ENCODE measurements around the gene QSOX1.

The QSOX1 gene

DNA sequence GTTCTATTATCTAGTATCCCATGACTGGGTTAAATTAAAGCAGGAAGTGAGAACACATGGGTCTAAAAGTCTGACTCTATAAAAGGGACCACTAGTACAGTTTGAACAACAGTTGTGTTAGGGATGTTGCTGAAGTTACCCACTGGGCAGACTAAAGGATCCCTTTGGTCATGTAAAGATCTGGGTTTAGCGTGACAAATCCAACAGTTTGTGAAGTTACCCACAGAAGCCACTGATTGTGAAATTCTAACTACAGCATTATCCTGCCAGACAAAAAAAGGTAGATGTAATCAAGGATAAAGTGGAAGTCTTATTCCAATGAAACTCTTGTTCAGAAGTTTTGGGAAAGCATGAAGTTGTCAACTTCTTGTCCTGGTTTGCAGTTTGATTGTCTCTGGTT is 5.7 kb downstream of the QSOX1 start:
- no peak for TF ChIP-seq CTCF (IDR thresholded peaks at IDR 0.05; ENCODE audit: control insufficient read depth, extremely low read depth, insufficient read depth)
- H3K4me3 ChIP-seq (ENCODE audit: low read depth, low read length), result no peak overlapping the region
- DNase-seq (ENCODE audit: low read depth), result no peak

DNA sequence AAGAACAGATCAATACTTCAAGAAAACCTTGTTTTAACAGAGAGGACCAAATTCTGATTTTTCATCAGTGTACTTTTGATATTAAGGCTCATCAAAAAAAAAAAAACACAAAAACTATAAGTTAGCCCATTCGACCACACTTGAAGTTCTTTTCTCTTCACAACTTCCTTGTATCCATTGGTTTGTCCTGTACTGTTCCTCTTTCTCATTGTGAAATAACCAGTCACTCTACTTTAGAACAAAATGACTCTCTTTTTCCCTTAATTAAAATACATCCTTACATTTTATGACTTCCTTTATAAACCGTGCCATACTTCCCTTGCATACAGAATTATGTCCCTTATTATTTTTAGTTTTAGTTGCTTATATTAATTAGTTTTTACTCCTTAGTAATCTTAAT is 8.4 kb downstream of the QSOX1 start:
- H3K4me3 ChIP-seq (ENCODE audit: low read depth, low read length), result no peak overlapping the region
- TF ChIP-seq CTCF (IDR thresholded peaks at IDR 0.05; ENCODE audit: control insufficient read depth, extremely low read depth, insufficient read depth), result no peak
- DNase-seq (ENCODE audit: low read depth), result no peak

DNA sequence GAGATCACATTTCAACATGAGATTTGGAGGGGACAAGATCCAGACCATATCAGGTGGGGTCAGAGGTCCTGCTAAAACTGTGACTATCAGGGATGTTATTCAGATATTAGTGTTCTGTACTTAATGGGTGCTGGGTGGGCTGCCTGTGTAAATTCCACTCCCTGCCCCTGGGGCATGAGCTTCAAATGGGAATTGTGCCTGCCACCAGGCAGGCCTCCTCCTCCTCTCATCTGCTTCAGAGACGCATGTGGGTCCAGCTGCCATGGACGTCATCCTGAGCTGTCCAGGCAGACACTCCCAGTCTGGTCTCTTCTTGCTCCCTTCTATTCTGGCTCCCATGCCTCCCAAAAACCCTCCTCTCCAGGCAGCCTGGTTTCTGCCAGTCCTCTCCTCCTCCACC is 10.4 kb downstream of the QSOX1 start:
- DNase-seq (ENCODE audit: low read depth), result no peak
- no peak for TF ChIP-seq CTCF (IDR thresholded peaks at IDR 0.05; ENCODE audit: control insufficient read depth, extremely low read depth, insufficient read depth)
- no peak overlapping the region for H3K4me3 ChIP-seq (ENCODE audit: low read depth, low read length)

DNA sequence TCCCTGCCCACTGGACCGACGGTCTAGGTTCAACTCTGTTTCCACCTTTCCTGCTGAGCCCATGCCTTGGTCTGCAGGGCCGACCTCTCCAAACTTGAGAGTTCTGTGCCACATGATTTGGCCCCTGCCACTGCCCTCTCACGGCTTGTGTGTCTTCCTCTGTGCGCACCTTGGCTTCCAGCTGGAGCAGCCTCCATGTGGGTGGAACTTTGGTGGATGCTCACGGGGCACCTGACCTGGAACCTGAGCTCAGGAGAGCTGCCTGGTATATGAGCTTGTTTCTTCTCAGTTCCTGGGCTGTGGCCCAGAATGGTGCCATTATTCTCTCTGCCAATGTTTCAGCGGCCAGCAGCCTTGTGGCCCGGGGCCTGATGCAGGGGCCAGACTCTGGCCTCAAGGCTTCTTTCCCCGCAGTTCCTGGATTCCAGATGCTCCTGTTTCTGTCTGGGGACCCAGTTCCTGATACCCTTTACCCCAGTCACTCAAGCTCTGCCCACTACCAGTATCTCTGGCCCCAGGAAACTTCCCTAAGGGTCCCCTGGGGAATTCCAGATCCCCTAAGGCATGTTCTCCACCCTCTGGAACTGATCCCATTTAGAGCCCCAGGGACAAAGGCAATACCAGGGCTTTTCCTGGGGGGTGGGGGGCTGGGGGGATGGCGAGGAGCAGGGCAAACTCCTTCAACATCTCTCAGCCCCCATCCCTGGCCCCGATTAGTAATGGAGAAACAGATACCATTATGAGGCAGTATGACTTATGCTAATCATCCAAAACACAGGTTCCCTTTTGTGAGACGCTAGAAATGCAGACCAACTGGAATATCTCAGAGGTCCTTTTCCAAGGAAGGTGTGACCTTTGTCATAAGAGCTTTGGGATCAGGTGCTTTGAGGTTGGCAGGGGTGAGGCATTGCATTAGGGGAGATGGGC is 11.1 kb downstream of the QSOX1 start:
- TF ChIP-seq CTCF (IDR thresholded peaks at IDR 0.05; ENCODE audit: control insufficient read depth, extremely low read depth, insufficient read depth), result no peak
- no peak overlapping the region for H3K4me3 ChIP-seq (ENCODE audit: low read depth, low read length)
- no peak for DNase-seq (ENCODE audit: low read depth)

- H3K4me3 ChIP-seq (ENCODE audit: low read depth, low read length), result no peak overlapping the region
- DNase-seq (ENCODE audit: low read depth), result no peak
- TF ChIP-seq CTCF (IDR thresholded peaks at IDR 0.05; ENCODE audit: control insufficient read depth, extremely low read depth, insufficient read depth), result no peak
Observed at GRCh38 chr1:180166436-180166800, 11.7 kb downstream of the QSOX1 start.

GRCh38 chr1:180167021-180167701 is 12.5 kb downstream of the QSOX1 start:
- TF ChIP-seq CTCF (IDR thresholded peaks at IDR 0.05; ENCODE audit: control insufficient read depth, extremely low read depth, insufficient read depth), result no peak
- no peak overlapping the region for H3K4me3 ChIP-seq (ENCODE audit: low read depth, low read length)
- DNase-seq (ENCODE audit: low read depth), result no peak
